ENCODE measurements around the gene LIMA1. TPM values are rescaled to one million over a fixed set of nuclear protein-coding genes. Genes with fewer than 3 reads are reported as not detected.
"Not testable (repeated sequence)": the region's sequence is repeated elsewhere in the genome, so short reads cannot be mapped to it uniquely, and the experiment has no call there.

Gene LIMA1
- total RNA-seq, 5 donors from 2014 or later (not counting 1 experiment from before 2014, with no cell fraction given) = 8.6 to 14.9 (median 11.1) TPM

- Mint-ChIP-seq H3K36me3 (no peaks in the 10 kb centered on the region), H3K4me1 (peaks cover 0 to 3% (median 0%) of the 10 kb centered on the region in 3 donors), H3K27ac (no peak overlapping the region), H3K9me3 (peaks cover 3 to 4% (median 3%) of the 10 kb centered on the region in 3 donors), H3K4me3 (no peak overlapping the region), H3K27me3 (no peaks in the 10 kb centered on the region)
- 100% methylated on average over 1 of the region's 6 CpGs for WGBS (ENCODE audit: insufficient coverage)
- no peak for DNase-seq
- peaks cover 0 to 3% of the 10 kb centered on the region in 2 donors for H3K36me3 ChIP-seq (ENCODE audit: control insufficient read depth in 2 of 2, extremely low read depth in 1 of 2, insufficient read depth in 1 of 2, low read length in 1 of 2)
- CTCF ChIA-PET = no interaction called here
- POLR2A ChIA-PET = interaction anchor here in 1 of 2 donors (0.6 kb wide), 1 partner anchor 137 kb away, joined by 4 read pairs; no protein-coding TSS in a partner anchor
- no peaks in the 10 kb centered on the region for H3K27me3 ChIP-seq (replicated peaks in 1 of 2; ENCODE audit: control insufficient read depth in 2 of 2, extremely low read depth in 1 of 2, insufficient read depth in 2 of 2, low read length in 1 of 2)
- no peak overlapping the region for H3K27ac ChIP-seq (ENCODE audit: low read length)
- no peaks in the 10 kb centered on the region for H3K4me1 ChIP-seq (ENCODE audit: control insufficient read depth in 1 of 2, extremely low read depth in 1 of 2, insufficient read depth in 2 of 2, low read length in 2 of 2)
- ATAC-seq (replicated peaks in 1 of 4) = no peak
- no peaks in the 10 kb centered on the region for H3K9me3 ChIP-seq
- H3K4me3 ChIP-seq (ENCODE audit: control insufficient read depth in 1 of 2, extremely low read depth in 1 of 2, low read length in 1 of 2) = no peak overlapping the region
Measured at GRCh38 chr12:50296554-50296953, 13.2 kb upstream of the LIMA1 start.

- DNase-seq = no peak
- H3K9me3 ChIP-seq = no peaks in the 10 kb centered on the region
- ChIA-PET POLR2A (no interaction called here), CTCF (interaction anchor here in 1 of 2 donors (0.5 to 0.6 kb wide), 2 partner anchors 118 to 1153 kb away, joined by 4 read pairs; no protein-coding TSS in a partner anchor)
- no peak overlapping the region for H3K4me3 ChIP-seq (ENCODE audit: control insufficient read depth in 1 of 2, extremely low read depth in 1 of 2, low read length in 1 of 2)
- Mint-ChIP-seq H3K27ac (no peak overlapping the region), H3K4me3 (no peak overlapping the region), H3K36me3 (peaks cover 7% of the 10 kb centered on the region), H3K9me3 (peaks cover 4 to 8% (median 5%) of the 10 kb centered on the region in 3 donors), H3K4me1 (no peaks in the 10 kb centered on the region), H3K27me3 (no peaks in the 10 kb centered on the region)
- H3K27ac ChIP-seq (ENCODE audit: low read length) = no peak overlapping the region
- ATAC-seq (replicated peaks in 1 of 4) = no peak
- no CpG with 5 or more reads among the region's 1 CpG for WGBS (ENCODE audit: insufficient coverage)
- H3K27me3 ChIP-seq (replicated peaks in 1 of 2; ENCODE audit: control insufficient read depth in 2 of 2, extremely low read depth in 1 of 2, insufficient read depth in 2 of 2, low read length in 1 of 2) = no peaks in the 10 kb centered on the region
- peaks cover 0 to 3% of the 10 kb centered on the region in 2 donors for H3K36me3 ChIP-seq (ENCODE audit: control insufficient read depth in 2 of 2, extremely low read depth in 1 of 2, insufficient read depth in 1 of 2, low read length in 1 of 2)
- no peaks in the 10 kb centered on the region for H3K4me1 ChIP-seq (ENCODE audit: control insufficient read depth in 1 of 2, extremely low read depth in 1 of 2, insufficient read depth in 2 of 2, low read length in 2 of 2)
Measured at GRCh38 chr12:50291377-50291776, 8.1 kb upstream of the LIMA1 start.

GRCh38 chr12:50290692-50291091 lies 7.4 kb upstream of the LIMA1 start:
- ATAC-seq (replicated peaks in 1 of 4); H3K27me3 Mint-ChIP-seq; H3K36me3 ChIP-seq (ENCODE audit: control insufficient read depth in 2 of 2, extremely low read depth in 1 of 2, insufficient read depth in 1 of 2, low read length in 1 of 2); H3K4me3 Mint-ChIP-seq; DNase-seq; H3K9me3 ChIP-seq; H3K27me3 ChIP-seq (replicated peaks in 1 of 2; ENCODE audit: control insufficient read depth in 2 of 2, extremely low read depth in 1 of 2, insufficient read depth in 2 of 2, low read length in 1 of 2); H3K4me1 ChIP-seq (ENCODE audit: control insufficient read depth in 1 of 2, extremely low read depth in 1 of 2, insufficient read depth in 2 of 2, low read length in 2 of 2); H3K9me3 Mint-ChIP-seq; H3K36me3 Mint-ChIP-seq; H3K27ac Mint-ChIP-seq; POLR2A ChIA-PET; H3K4me3 ChIP-seq (ENCODE audit: control insufficient read depth in 1 of 2, extremely low read depth in 1 of 2, low read length in 1 of 2); H3K4me1 Mint-ChIP-seq; H3K27ac ChIP-seq (ENCODE audit: low read length): not testable (repeated sequence)
- CTCF ChIA-PET = interaction anchor here in 1 of 2 donors (0.7 to 1.2 kb wide), 2 partner anchors 15 to 16 kb away, joined by 3 to 4 read pairs; no protein-coding TSS in a partner anchor
- 80% methylated on average over 2 of the region's 3 CpGs for WGBS (ENCODE audit: insufficient coverage)

GRCh38 chr12:50287271-50287670 lies 4.0 kb upstream of the LIMA1 start:
- H3K27ac ChIP-seq (ENCODE audit: low read length) = no peak overlapping the region
- 97% methylated on average over 6 of the region's 7 CpGs for WGBS (ENCODE audit: insufficient coverage)
- H3K4me3 Mint-ChIP-seq = no peak overlapping the region
- H3K9me3 Mint-ChIP-seq = peaks cover 4 to 8% (median 5%) of the 10 kb centered on the region in 3 donors
- H3K27me3 Mint-ChIP-seq = no peaks in the 10 kb centered on the region
- no peak overlapping the region for H3K4me3 ChIP-seq (ENCODE audit: control insufficient read depth in 1 of 2, extremely low read depth in 1 of 2, low read length in 1 of 2)
- H3K27me3 ChIP-seq (replicated peaks in 1 of 2; ENCODE audit: control insufficient read depth in 2 of 2, extremely low read depth in 1 of 2, insufficient read depth in 2 of 2, low read length in 1 of 2) = no peaks in the 10 kb centered on the region
- no peak for DNase-seq
- no peaks in the 10 kb centered on the region for H3K9me3 ChIP-seq
- no peak overlapping the region for H3K27ac Mint-ChIP-seq
- ChIA-PET CTCF (interaction anchor here in 1 of 2 donors (0.7 kb wide), 1 partner anchor 203 kb away, joined by 3 read pairs; no protein-coding TSS in a partner anchor), POLR2A (no interaction called here)
- H3K36me3 ChIP-seq (ENCODE audit: control insufficient read depth in 2 of 2, extremely low read depth in 1 of 2, insufficient read depth in 1 of 2, low read length in 1 of 2) = no peaks in the 10 kb centered on the region
- H3K4me1 Mint-ChIP-seq = peaks cover 15 to 22% (median 19%) of the 10 kb centered on the region in 3 donors
- no peak for ATAC-seq (replicated peaks in 1 of 4)
- peaks cover 7% of the 10 kb centered on the region for H3K36me3 Mint-ChIP-seq
- H3K4me1 ChIP-seq (ENCODE audit: control insufficient read depth in 1 of 2, extremely low read depth in 1 of 2, insufficient read depth in 2 of 2, low read length in 2 of 2) = peaks cover 0 to 20% of the 10 kb centered on the region in 2 experiments

GRCh38 chr12:50285253-50285652 lies 1.9 kb upstream of the LIMA1 start:
- Histone ChIP-seq H3K27me3 (replicated peaks in 1 of 2; ENCODE audit: control insufficient read depth in 2 of 2, extremely low read depth in 1 of 2, insufficient read depth in 2 of 2, low read length in 1 of 2) (no peaks in the 10 kb centered on the region), H3K4me1 (ENCODE audit: control insufficient read depth in 1 of 2, extremely low read depth in 1 of 2, insufficient read depth in 2 of 2, low read length in 2 of 2) (peaks cover 0 to 20% of the 10 kb centered on the region in 2 experiments), H3K27ac (ENCODE audit: low read length) (no peak overlapping the region), H3K36me3 (ENCODE audit: control insufficient read depth in 2 of 2, extremely low read depth in 1 of 2, insufficient read depth in 1 of 2, low read length in 1 of 2) (no peaks in the 10 kb centered on the region), H3K4me3 (ENCODE audit: control insufficient read depth in 1 of 2, extremely low read depth in 1 of 2, low read length in 1 of 2) (no peak overlapping the region), H3K9me3 (no peaks in the 10 kb centered on the region)
- ChIA-PET CTCF (no interaction called here), POLR2A (interaction anchor here in 1 of 2 donors (0.6 kb wide), 1 partner anchor 1667 kb away, joined by 8 read pairs; no protein-coding TSS in a partner anchor)
- Mint-ChIP-seq H3K4me1 (peaks cover 15 to 28% (median 25%) of the 10 kb centered on the region in 3 donors), H3K9me3 (no peaks in the 10 kb centered on the region), H3K27ac (no peak overlapping the region), H3K36me3 (no peaks in the 10 kb centered on the region), H3K4me3 (peak overlapping the region in 1 of 3 donors; percentile 34), H3K27me3 (no peaks in the 10 kb centered on the region)
- WGBS (ENCODE audit: insufficient coverage) = no CpG with 5 or more reads among the region's 1 CpG
- DNase-seq = no peak
- ATAC-seq (replicated peaks in 1 of 4) = no peak

- Histone ChIP-seq H3K4me1 (ENCODE audit: control insufficient read depth in 1 of 2, extremely low read depth in 1 of 2, insufficient read depth in 2 of 2, low read length in 2 of 2) (peaks cover 0 to 20% of the 10 kb centered on the region in 2 experiments), H3K27ac (ENCODE audit: low read length) (no peak overlapping the region)
Measured at GRCh38 chr12:50282721-50283228, 545 bp downstream of the LIMA1 start.

More at GRCh38 chr12:50282721-50283228, 545 bp downstream of the LIMA1 start:
- no CpG with 5 or more reads among the region's 14 CpGs for WGBS (ENCODE audit: insufficient coverage)
- H3K4me3 Mint-ChIP-seq = peak overlapping the region; percentile 91 to 95 (median 93)
- no peaks in the 10 kb centered on the region for H3K27me3 ChIP-seq (replicated peaks in 1 of 2; ENCODE audit: control insufficient read depth in 2 of 2, extremely low read depth in 1 of 2, insufficient read depth in 2 of 2, low read length in 1 of 2)
- peak in 1 of 35 experiments; percentile 11 for DNase-seq
- ChIA-PET POLR2A (interaction anchor here (0.7 to 1.4 kb wide), 2 partner anchors 60 to 64 kb away, joined by 3 to 4 read pairs; no protein-coding TSS in a partner anchor), CTCF (interaction anchor here (0.6 to 1.3 kb wide), 4 partner anchors 32 to 171 kb away, joined by 3 to 5 read pairs (median 4); no protein-coding TSS in a partner anchor)
- peak overlapping the region; percentile 65 to 72 for H3K4me3 ChIP-seq (ENCODE audit: control insufficient read depth in 1 of 2, extremely low read depth in 1 of 2, low read length in 1 of 2)
- no peaks in the 10 kb centered on the region for H3K36me3 Mint-ChIP-seq
- no peaks in the 10 kb centered on the region for H3K36me3 ChIP-seq (ENCODE audit: control insufficient read depth in 2 of 2, extremely low read depth in 1 of 2, insufficient read depth in 1 of 2, low read length in 1 of 2)
- H3K27me3 Mint-ChIP-seq = no peaks in the 10 kb centered on the region
- peak overlapping the region; percentile 85 to 86 for H3K27ac Mint-ChIP-seq
- H3K9me3 Mint-ChIP-seq = no peaks in the 10 kb centered on the region
- H3K9me3 ChIP-seq = no peaks in the 10 kb centered on the region
- H3K4me1 Mint-ChIP-seq = peaks cover 15 to 28% (median 25%) of the 10 kb centered on the region in 3 donors
- ATAC-seq (replicated peaks in 1 of 4) = peak in 2 of 4 experiments; percentile 27 to 34

All from T-cell (primary cell).